Naive thymus-derived CD4-positive, alpha-beta T cell (primary cell): ENCODE measurements around the gene GJC2. TPM values are rescaled to one million over a fixed set of nuclear protein-coding genes. Genes with fewer than 3 reads are reported as not detected.
A peak's percentile ranks its signal among the peaks of the same experiment; 100 is the strongest.

Experiments
- ATAC-seq: fragments of 150-1000 bp; cut with Tn5 transposase; 2 replicates; pipeline ENCODE4 v1.10.0; 2021; ENCODE audit warnings: mild to moderate bottlenecking, moderate library complexity
- CTCF ChIA-PET: fragments of 350-600 bp; sonication (Branson Sonifier 250); formaldehyde crosslinking; loops from one replicate; lab custom pipeline; 2021; ENCODE audit warnings: antibody characterized with exemption; lab: Charles Lee
- POLR2A ChIA-PET: fragments of 350-600 bp; sonication (Branson Sonifier 250); formaldehyde crosslinking; loops from one replicate; lab custom pipeline; 2021; ENCODE audit warnings: antibody characterized with exemption, inconsistent platforms; lab: Charles Lee
- DNase-seq, 9 donors: peaks; one replicate each; pipeline versions ENCODE4 v3.0.0 to v3.0.0-alpha.2; 2020 to 2022; ENCODE audit warnings: mixed read lengths in 1 of 9
- H3K27ac ChIP-seq: one replicate; pipeline ENCODE4 v1.7.0; 2013; ENCODE audit warnings: mild to moderate bottlenecking, low read depth, low read length, moderate library complexity
- H3K27me3 ChIP-seq, 2 donors: one replicate each; pipeline ENCODE4 v1.7.0; 2013; ENCODE audit warnings: low read length in 2 of 2, mild to moderate bottlenecking in 2 of 2, moderate library complexity in 2 of 2; ENCODE audit not compliant: control insufficient read depth in 2 of 2, insufficient read depth in 2 of 2
- H3K36me3 ChIP-seq, 3 experiments: 1 replicate in 2 of 3; 2 replicates in 1 of 3; pipeline ENCODE4 v1.7.0; 2013; ENCODE audit warnings: low read length in 3 of 3, mild to moderate bottlenecking in 3 of 3, moderate library complexity in 1 of 3; ENCODE audit not compliant: insufficient read depth in 3 of 3, control insufficient read depth in 2 of 3
- H3K4me1 ChIP-seq, 2 donors: one replicate each; pipeline ENCODE4 v1.7.0; 2013; ENCODE audit warnings: low read length in 2 of 2, mild to moderate bottlenecking in 2 of 2, moderate library complexity in 1 of 2; ENCODE audit not compliant: control insufficient read depth in 2 of 2, insufficient read depth in 2 of 2
- H3K4me3 ChIP-seq: 2 replicates; pipeline ENCODE4 v1.7.0; 2013; ENCODE audit warnings: mild to moderate bottlenecking, low read length
- H3K9me3 ChIP-seq, 3 experiments: 1 replicate in 2 of 3; 2 replicates in 1 of 3; pipeline ENCODE4 v1.7.0; 2013; ENCODE audit warnings: low read length in 3 of 3; ENCODE audit not compliant: control insufficient read depth in 2 of 3
- H3K27ac Mint-ChIP-seq, 9 donors: one replicate each; pipeline ENCODE4 v1.8.0; 2020 to 2022; ENCODE audit warnings: mixed read lengths in 9 of 9, mild to moderate bottlenecking in 8 of 9, moderate library complexity in 5 of 9, inconsistent platforms in 2 of 9
- H3K27me3 Mint-ChIP-seq, 5 donors: one replicate each; pipeline ENCODE4 v1.8.0; 2021 to 2022; ENCODE audit warnings: mixed read lengths in 5 of 5, mild to moderate bottlenecking in 1 of 5
- H3K36me3 Mint-ChIP-seq, 5 donors: one replicate each; pipeline ENCODE4 v1.8.0; 2020 to 2022; ENCODE audit warnings: mixed read lengths in 5 of 5, mild to moderate bottlenecking in 3 of 5, inconsistent platforms in 1 of 5
- H3K4me1 Mint-ChIP-seq, 7 donors: one replicate each; pipeline ENCODE4 v1.8.0; 2020 to 2022; ENCODE audit warnings: mixed read lengths in 7 of 7, mild to moderate bottlenecking in 3 of 7, inconsistent platforms in 1 of 7
- H3K4me3 Mint-ChIP-seq, 10 donors: one replicate each; pipeline ENCODE4 v1.8.0; 2020 to 2022; ENCODE audit warnings: mild to moderate bottlenecking in 10 of 10, mixed read lengths in 10 of 10, moderate library complexity in 6 of 10, inconsistent platforms in 2 of 10
- H3K9me3 Mint-ChIP-seq, 11 donors: one replicate each; pipeline ENCODE4 v1.8.0; 2020 to 2022; ENCODE audit warnings: mixed read lengths in 11 of 11, mild to moderate bottlenecking in 4 of 11, inconsistent platforms in 1 of 11, moderate library complexity in 1 of 11
- intact Hi-C, 2 donors: fragments of 100-400 bp; cut with micrococcal nuclease; formaldehyde crosslinking; loops; one replicate each; pipeline ENCODE4 v1.15.1; 2023
- polyA plus RNA-seq, 2 donors: library from polyadenylated mRNA; unstranded; fragments of 300-500 nt; fragmentation: Illumina TruSeq; gene quantifications; one replicate each; pipeline ENCODE4 v1.2.3, GENCODE V29; 2021
- total RNA-seq, 6 experiments: library from RNA in 5 of 6; stranded (reverse) in 5 of 6; gene quantifications; 1 replicate in 5 of 6; 2 replicates in 1 of 6; pipeline ENCODE4 v1.2.3 and lab custom pipeline; 2021 to 2026

The GJC2 gene
- total and polyA plus RNA-seq, 7 experiments from 2014 or later, result 0.70 to 3.3 (median 0.94) TPM; not detected in 2

DNA sequence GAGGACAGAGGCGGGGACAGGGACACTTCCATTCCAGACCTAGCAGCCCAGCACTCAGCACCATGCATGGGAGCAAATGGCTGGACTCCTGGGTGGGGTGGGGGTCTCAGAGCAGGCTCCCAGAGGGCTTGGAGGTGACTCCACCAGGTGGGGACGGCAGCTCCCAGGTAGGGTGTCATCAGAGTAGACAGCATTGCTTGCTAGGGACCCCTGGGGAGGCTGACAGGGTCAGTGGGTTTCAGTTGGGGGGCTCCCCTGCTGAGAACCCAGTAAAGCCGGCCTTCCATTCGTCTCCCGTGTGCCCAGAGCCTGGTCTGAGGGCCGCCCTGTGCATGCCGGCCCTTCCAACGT is 4.8 kb upstream of the GJC2 start:
- POLR2A ChIA-PET, result interaction anchor here (0.7 to 1.4 kb wide), 2 partner anchors 21 to 63 kb away, joined by 3 to 5 read pairs; partner anchors contain the start of gene IBA57
- Mint-ChIP-seq H3K4me1 (peaks cover 23 to 42% (median 31%) of the 10 kb centered on the region in 7 donors), H3K36me3 (peaks cover 0 to 9% (median 0%) of the 10 kb centered on the region in 5 donors), H3K4me3 (no peak overlapping the region), H3K27me3 (no peaks in the 10 kb centered on the region), H3K27ac (no peak overlapping the region), H3K9me3 (peaks cover 0 to 1% (median 0%) of the 10 kb centered on the region in 11 donors)
- Histone ChIP-seq H3K4me3 (no peak overlapping the region), H3K27ac (peak overlapping the region; percentile 8), H3K4me1 (peaks cover 30 to 45% of the 10 kb centered on the region in 2 donors), H3K27me3 (no peaks in the 10 kb centered on the region), H3K9me3 (no peaks in the 10 kb centered on the region), H3K36me3 (peaks cover 0 to 63% (median 8%) of the 10 kb centered on the region in 3 experiments)
- CTCF ChIA-PET, result interaction anchor here (1.1 to 2.6 kb wide), 3 partner anchors 18 to 22 kb away, joined by 3 to 8 read pairs (median 3); partner anchors contain the start of gene IBA57
- ATAC-seq, result no peak
- intact Hi-C loops, result loop anchor here in 1 of 2 donors (5.0 to 10.0 kb wide), 2 partner anchors 1200 to 1738 kb away; partner anchors contain the start of genes CCSAP and PARP1
- no peak for DNase-seq

DNA sequence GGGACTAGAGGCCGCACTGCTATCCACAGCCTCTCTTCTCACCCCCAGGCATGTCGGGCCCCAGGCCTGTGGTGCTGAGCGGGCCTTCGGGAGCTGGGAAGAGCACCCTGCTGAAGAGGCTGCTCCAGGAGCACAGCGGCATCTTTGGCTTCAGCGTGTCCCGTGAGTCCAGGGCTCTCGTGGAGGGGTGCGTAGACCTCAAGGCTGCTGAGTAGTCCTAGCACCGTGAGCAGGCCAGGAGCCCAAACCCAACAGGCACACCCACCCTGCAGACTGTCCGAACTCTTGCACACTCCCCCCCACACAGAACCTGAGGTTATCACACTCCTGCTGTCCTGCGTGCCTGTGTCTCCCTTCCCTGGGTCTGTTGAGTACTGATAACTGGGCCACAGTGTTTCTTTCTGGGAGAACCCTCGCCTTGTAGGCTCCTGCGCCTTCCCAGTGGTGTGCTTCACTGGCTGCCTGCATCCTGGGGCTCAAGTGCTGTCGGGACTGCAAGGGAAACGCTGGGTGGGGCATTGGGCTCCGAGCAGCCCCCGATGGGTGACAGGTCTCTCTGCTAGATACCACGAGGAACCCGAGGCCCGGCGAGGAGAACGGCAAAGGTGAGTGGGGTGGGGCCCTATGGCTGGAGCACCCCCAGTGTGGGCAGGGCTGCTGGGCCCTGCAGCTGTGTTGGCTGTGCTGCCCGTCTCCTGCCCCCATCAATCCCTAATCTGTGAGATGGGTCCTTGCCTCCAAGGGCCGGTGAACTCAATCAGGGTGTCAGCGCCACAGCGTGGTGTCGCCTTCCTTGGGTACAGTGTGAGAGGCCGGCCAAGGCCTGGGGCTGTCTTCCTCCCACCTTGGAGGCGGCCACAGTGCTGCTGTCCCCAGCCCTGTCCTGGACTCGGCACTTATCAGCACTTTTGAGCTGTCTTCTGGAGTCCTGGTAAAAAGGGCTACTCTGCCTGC is 4.0 kb upstream of the GJC2 start:
- ATAC-seq, result no peak

DNA sequence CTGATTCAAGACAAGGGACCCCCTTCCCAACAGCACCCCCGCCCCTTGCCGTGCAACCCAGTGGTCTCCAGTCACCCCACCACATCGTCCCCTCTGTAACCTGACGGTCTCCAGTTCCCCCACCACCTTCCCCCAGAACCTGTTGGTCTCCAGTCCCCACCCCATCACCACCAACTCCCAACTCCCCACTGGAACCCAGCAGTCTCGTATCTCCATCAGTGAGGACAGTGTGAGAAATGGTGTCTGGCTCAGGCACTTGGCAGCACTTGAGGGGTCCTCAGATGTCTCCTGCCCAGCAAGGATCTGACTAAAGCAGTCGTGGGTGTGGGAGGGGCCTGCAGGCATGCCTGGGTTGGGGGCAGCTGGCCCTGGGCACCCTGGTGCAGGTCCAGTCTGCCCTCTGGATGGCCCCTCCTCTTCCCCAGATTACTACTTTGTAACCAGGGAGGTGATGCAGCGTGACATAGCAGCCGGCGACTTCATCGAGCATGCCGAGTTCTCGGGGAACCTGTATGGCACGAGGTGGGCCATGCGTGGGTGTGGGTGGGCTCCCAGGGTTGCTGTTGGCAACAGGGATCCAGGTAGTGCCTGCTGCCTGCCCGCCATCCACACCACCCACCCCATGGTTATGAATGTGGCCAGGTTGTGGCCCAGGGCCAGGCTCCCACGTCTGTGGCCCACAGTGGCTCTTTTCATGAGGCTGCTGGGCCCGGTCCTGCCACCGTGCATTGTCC is 3.1 kb upstream of the GJC2 start:
- Mint-ChIP-seq H3K27ac (no peak overlapping the region), H3K9me3 (no peaks in the 10 kb centered on the region), H3K36me3 (peaks cover 0 to 4% (median 0%) of the 10 kb centered on the region in 5 donors), H3K4me1 (peaks cover 20 to 32% (median 25%) of the 10 kb centered on the region in 7 donors), H3K4me3 (no peak overlapping the region), H3K27me3 (no peaks in the 10 kb centered on the region)
- Histone ChIP-seq H3K36me3 (peaks cover 0 to 58% (median 8%) of the 10 kb centered on the region in 3 experiments), H3K27me3 (no peaks in the 10 kb centered on the region), H3K9me3 (no peaks in the 10 kb centered on the region), H3K4me3 (no peak overlapping the region), H3K27ac (no peak overlapping the region), H3K4me1 (peaks cover 27 to 35% of the 10 kb centered on the region in 2 donors)
- ChIA-PET CTCF (no interaction called here), POLR2A (no interaction called here)
- intact Hi-C loops, result loop anchor here in 1 of 2 donors (10.0 kb wide), 1 partner anchor 1198 kb away; the partner anchor contains the start of gene CCSAP
- no peak for DNase-seq
- ATAC-seq, result no peak

More for the DNA sequence above, 4.0 kb upstream of the GJC2 start:
- no peak overlapping the region for H3K4me3 ChIP-seq
- ChIA-PET POLR2A (interaction anchor here (1.4 kb wide), 1 partner anchor 20 kb away, joined by 5 read pairs; the partner anchor contains the start of gene IBA57), CTCF (interaction anchor here (0.5 to 2.6 kb wide), 3 partner anchors 21 to 649 kb away, joined by 3 to 8 read pairs (median 4); no protein-coding TSS in a partner anchor)
- H3K9me3 Mint-ChIP-seq, result no peaks in the 10 kb centered on the region
- no peak overlapping the region for H3K27ac Mint-ChIP-seq
- H3K4me1 ChIP-seq, result peaks cover 30 to 43% of the 10 kb centered on the region in 2 donors
- peaks cover 0 to 8% (median 0%) of the 10 kb centered on the region in 5 donors for H3K36me3 Mint-ChIP-seq
- peak overlapping the region; percentile 8 for H3K27ac ChIP-seq
- no peaks in the 10 kb centered on the region for H3K27me3 ChIP-seq
- H3K9me3 ChIP-seq, result no peaks in the 10 kb centered on the region
- DNase-seq, result peak in 1 of 9 donors; percentile 8
- H3K4me3 Mint-ChIP-seq, result no peak overlapping the region
- no peaks in the 10 kb centered on the region for H3K27me3 Mint-ChIP-seq
- intact Hi-C loops, result loop anchor here in 1 of 2 donors (10.0 kb wide), 1 partner anchor 1199 kb away; the partner anchor contains the start of gene CCSAP
- peaks cover 0 to 60% (median 8%) of the 10 kb centered on the region in 3 experiments for H3K36me3 ChIP-seq
- peaks cover 23 to 41% (median 28%) of the 10 kb centered on the region in 7 donors for H3K4me1 Mint-ChIP-seq

DNA sequence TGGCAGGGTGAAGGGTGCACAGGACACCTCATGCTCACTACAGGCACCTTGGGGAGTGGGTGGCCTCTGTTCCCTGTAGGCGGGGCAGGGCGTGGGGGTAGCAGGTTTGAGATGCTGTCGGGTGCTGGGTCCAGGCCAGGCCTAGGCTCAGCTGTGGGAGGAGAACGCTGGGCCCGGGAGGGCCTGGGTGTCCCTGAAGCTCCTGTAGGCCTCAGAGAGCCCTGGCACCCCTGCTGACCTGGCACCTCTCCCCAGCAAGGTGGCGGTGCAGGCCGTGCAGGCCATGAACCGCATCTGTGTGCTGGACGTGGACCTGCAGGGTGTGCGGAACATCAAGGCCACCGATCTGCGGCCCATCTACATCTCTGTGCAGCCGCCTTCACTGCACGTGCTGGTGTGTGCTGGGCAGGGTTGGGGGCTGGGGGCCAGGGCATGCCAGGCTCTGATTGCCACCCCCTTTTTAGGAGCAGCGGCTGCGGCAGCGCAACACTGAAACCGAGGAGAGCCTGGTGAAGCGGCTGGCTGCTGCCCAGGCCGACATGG is 2.5 kb upstream of the GJC2 start:
- H3K4me3 Mint-ChIP-seq, result no peak overlapping the region
- H3K27me3 ChIP-seq, result no peaks in the 10 kb centered on the region
- H3K9me3 Mint-ChIP-seq, result no peaks in the 10 kb centered on the region
- no peak for ATAC-seq
- no peak overlapping the region for H3K4me3 ChIP-seq
- CTCF ChIA-PET, result no interaction called here
- peaks cover 16 to 26% (median 22%) of the 10 kb centered on the region in 7 donors for H3K4me1 Mint-ChIP-seq
- POLR2A ChIA-PET, result no interaction called here
- H3K27ac Mint-ChIP-seq, result no peak overlapping the region
- H3K9me3 ChIP-seq, result no peaks in the 10 kb centered on the region
- peaks cover 0 to 4% (median 0%) of the 10 kb centered on the region in 5 donors for H3K36me3 Mint-ChIP-seq
- peaks cover 0 to 54% (median 8%) of the 10 kb centered on the region in 3 experiments for H3K36me3 ChIP-seq
- H3K27me3 Mint-ChIP-seq, result no peaks in the 10 kb centered on the region
- no peak overlapping the region for H3K27ac ChIP-seq
- DNase-seq, result no peak
- intact Hi-C loops, result loop anchor here in 1 of 2 donors (10.0 kb wide), 1 partner anchor 1198 kb away; the partner anchor contains the start of gene CCSAP
- peaks cover 20 to 29% of the 10 kb centered on the region in 2 donors for H3K4me1 ChIP-seq

DNA sequence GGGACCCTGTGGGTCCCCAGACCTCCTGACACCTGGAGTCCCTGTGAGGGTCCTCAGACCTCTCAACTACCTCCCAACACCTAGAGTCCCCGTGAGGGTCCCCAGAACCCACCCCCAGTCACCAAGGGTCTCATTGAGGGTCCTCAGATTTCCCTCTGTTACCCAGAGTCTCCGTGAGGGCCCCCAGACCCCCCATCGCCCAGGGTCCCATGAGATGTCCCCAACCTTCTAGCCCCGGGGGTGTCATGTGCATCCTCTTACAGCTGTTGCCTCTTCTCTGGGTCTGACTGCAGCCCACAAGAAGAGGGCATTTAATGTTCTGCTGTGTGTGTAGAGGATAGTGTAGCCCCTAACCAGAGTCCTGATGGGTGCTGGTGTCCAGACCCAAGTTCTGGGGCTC is 2.0 kb upstream of the GJC2 start:
- peaks cover 0 to 4% (median 0%) of the 10 kb centered on the region in 5 donors for H3K36me3 Mint-ChIP-seq
- Histone ChIP-seq H3K4me1 (peaks cover 15 to 23% of the 10 kb centered on the region in 2 donors), H3K27me3 (no peaks in the 10 kb centered on the region), H3K36me3 (peaks cover 0 to 54% (median 8%) of the 10 kb centered on the region in 3 experiments), H3K27ac (no peak overlapping the region), H3K4me3 (no peak overlapping the region), H3K9me3 (no peaks in the 10 kb centered on the region)
- peaks cover 0 to 1% (median 0%) of the 10 kb centered on the region in 11 donors for H3K9me3 Mint-ChIP-seq
- ChIA-PET CTCF (no interaction called here), POLR2A (interaction anchor here (2.2 kb wide), 1 partner anchor 16 kb away, joined by 9 read pairs; no protein-coding TSS in a partner anchor)
- DNase-seq (no peak), ATAC-seq (no peak)
- H3K4me1 Mint-ChIP-seq, result peaks cover 13 to 23% (median 18%) of the 10 kb centered on the region in 7 donors
- intact Hi-C loops, result loop anchor here in 1 of 2 donors (10.0 kb wide), 1 partner anchor 1197 kb away; the partner anchor contains the start of gene CCSAP
- H3K27me3 Mint-ChIP-seq, result no peaks in the 10 kb centered on the region
- peak overlapping the region in 1 of 9 donors; percentile 65 for H3K27ac Mint-ChIP-seq
- H3K4me3 Mint-ChIP-seq, result no peak overlapping the region
